ENCODE results near the gene AVEN. TPM values are rescaled to one million over a fixed set of nuclear protein-coding genes. Genes with fewer than 3 reads are reported as not detected.
A peak's percentile ranks its signal among the peaks of the same experiment; 100 is the strongest.

The AVEN gene
- total and polyA plus RNA-seq, 2 of the 4 experiments (the other 2 are of a cell fraction) = 9.1 to 17.6 TPM

DNA sequence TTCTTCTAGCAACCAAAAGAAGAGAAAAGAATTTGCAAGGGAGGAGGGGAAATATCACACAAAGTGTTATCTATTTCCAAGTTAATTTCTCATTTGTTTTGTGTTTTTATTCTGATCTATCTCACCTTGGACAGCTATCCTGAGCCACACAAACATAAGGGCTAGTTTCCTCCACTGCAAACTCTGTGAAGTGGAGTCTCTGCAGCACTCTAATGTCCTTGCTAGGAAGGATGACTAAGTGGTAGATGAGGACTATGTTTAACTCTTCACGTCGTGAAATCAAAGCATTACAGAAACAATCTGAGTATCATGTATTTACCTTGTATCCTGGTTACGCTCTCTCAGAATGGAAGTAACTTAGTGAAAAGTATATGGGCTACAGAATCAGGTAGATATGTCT lies 104.6 kb downstream of the AVEN start:
- TF ChIP-seq MXI1 (IDR thresholded peaks at IDR 0.05; ENCODE audit: borderline replicate concordance, low read depth, low read length) = no peak
- no peak for TF ChIP-seq RFX5 (IDR thresholded peaks at IDR 0.05; ENCODE audit: low read depth, low read length)
- Histone ChIP-seq H3K36me3 (ENCODE audit: control insufficient read depth, insufficient read depth, low read length) (no peaks in the 10 kb centered on the region), H3K9me3 (ENCODE audit: control insufficient read depth, insufficient read depth, low read length) (no peaks in the 10 kb centered on the region), H2AFZ (replicated peaks; ENCODE audit: low read length, poor library complexity) (no peak overlapping the region), H2AK5ac (ENCODE audit: low read depth, low read length) (no peak overlapping the region), H3K27ac (ENCODE audit: insufficient read depth, low read length) (no peak overlapping the region), H2BK20ac (ENCODE audit: low read depth, low read length) (no peak overlapping the region), H3K18ac (ENCODE audit: low read depth, low read length) (no peak overlapping the region), H2AK9ac (replicated peaks; ENCODE audit: low read depth, low read length, poor library complexity) (no peak overlapping the region), H3K79me1 (ENCODE audit: low read depth in 1 of 2, low read length in 2 of 2) (peaks cover 0 to 5% of the 10 kb centered on the region in 2 experiments; a peak in 1 of 4 replicates), H3K27me3 (ENCODE audit: control insufficient read depth, insufficient read depth, low read length) (no peaks in the 10 kb centered on the region), H4K20me1 (ENCODE audit: insufficient read depth, low read length) (no peaks in the 10 kb centered on the region), H3K14ac (replicated peaks; ENCODE audit: low read depth, low read length) (no peak overlapping the region), H3K9me1 (ENCODE audit: insufficient read depth, low read length) (no peaks in the 10 kb centered on the region), H3K4me2 (ENCODE audit: low read depth, low read length) (no peak overlapping the region), H3K9ac (ENCODE audit: low read depth, low read length) (no peak overlapping the region), H3K56ac (ENCODE audit: extremely low read depth, insufficient read depth, low read length) (no peak overlapping the region), H4K91ac (ENCODE audit: insufficient read depth, low read depth, low read length) (no peak overlapping the region), H3K4me1 (ENCODE audit: control insufficient read depth, insufficient read depth, low read length) (no peaks in the 10 kb centered on the region), H3K4me3 (ENCODE audit: insufficient read depth, low read depth, low read length) (no peak overlapping the region), H2BK120ac (ENCODE audit: low read depth, low read length) (no peak overlapping the region), H4K5ac (ENCODE audit: low read depth, low read length) (no peak overlapping the region), H3K4ac (ENCODE audit: low read depth, low read length) (no peak overlapping the region), H2BK5ac (ENCODE audit: low read depth, low read length, poor library complexity, severe bottlenecking) (no peak overlapping the region), H4K8ac (ENCODE audit: low read depth in 2 of 2, low read length in 2 of 2) (no peak overlapping the region), H3K23ac (ENCODE audit: low read depth, low read length) (no peak overlapping the region), H2BK15ac (ENCODE audit: low read depth, low read length) (no peak overlapping the region)
- dilution Hi-C loops (cut with HindIII; ENCODE audit: low sequenced_read_pairs, unreplicated experiment) = no loop called here
- CTCF ChIA-PET = no interaction called here
- in situ Hi-C loops (cut with MboI; ENCODE audit: low sequenced_read_pairs) = no loop called here
- POLR2A ChIA-PET (ENCODE audit: unreplicated experiment) = no interaction called here
- ATAC-seq (ENCODE audit: low read depth) (no peak), DNase-seq (peak; percentile 12)
- intact Hi-C loops (cut with micrococcal nuclease) = no loop called here
- BruUV-seq (replicated peaks) = no TSS peak
- WGBS, 2 experiments (ENCODE audit: extremely low coverage in 2 of 2, insufficient read length in 1 of 2) = no CpG with 5 or more reads among the region's 3 CpGs

Data from IMR-90 (cell line).